ENCODE measurements around the gene ACAP2. TPM values are rescaled to one million over a fixed set of nuclear protein-coding genes. Genes with fewer than 3 reads are reported as not detected.
"Not testable (repeated sequence)": the region's sequence is repeated elsewhere in the genome, so short reads cannot be mapped to it uniquely, and the experiment has no call there.

The ACAP2 gene
- polyA plus RNA-seq, 4 donors: 27.6 to 38.5 (median 36.5) TPM

GRCh38 chr3:195249057-195249770, 193.6 kb downstream of the ACAP2 start:
- DNase-seq (ENCODE audit: low read depth in 4 of 4, low spot score in 3 of 4): no peak

GRCh38 chr3:195248281-195248680, 194.5 kb downstream of the ACAP2 start:
- DNase-seq (ENCODE audit: low read depth in 4 of 4, low spot score in 3 of 4): no peak

DNA sequence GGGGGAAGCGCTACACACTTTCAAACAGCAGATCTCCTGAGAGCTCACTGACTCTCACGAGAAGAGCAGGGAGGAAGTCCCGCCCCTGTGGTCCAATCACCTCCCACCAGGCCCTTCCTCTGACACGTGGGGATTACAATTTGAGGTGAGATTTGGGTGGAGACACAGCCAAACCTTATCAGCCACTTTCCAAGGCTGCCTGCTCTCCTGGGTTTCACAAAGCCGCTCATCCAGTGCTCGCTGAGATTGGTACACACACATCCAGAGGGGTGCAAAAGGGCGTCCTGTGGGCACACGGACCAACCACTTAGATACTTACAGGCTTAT, 195.0 kb downstream of the ACAP2 start:
- no peak for DNase-seq (ENCODE audit: low read depth in 4 of 4, low spot score in 3 of 4)

GRCh38 chr3:195247086-195247862, 195.5 kb downstream of the ACAP2 start:
- DNase-seq (ENCODE audit: low read depth in 4 of 4, low spot score in 3 of 4): no peak

DNA sequence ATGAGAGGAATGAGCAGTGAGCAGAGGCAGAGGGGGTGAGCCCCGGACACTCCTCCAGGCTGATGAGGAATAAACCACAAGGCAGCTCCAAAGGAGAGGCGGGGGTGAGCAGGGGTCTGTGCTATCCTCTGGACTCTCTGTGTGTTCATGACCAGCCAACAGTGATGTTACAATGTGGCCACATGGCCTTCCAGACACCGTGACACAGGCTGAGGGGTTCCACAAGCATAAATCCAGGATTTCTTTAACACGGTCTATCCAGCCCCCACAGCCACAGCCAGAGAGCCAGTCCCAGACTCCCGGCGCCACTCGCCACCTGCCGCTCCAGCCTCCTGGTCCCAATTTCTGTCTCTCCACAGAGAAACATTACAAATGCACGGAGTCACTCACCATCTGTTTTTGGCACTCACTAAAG, 196.2 kb downstream of the ACAP2 start:
- no peak for DNase-seq (ENCODE audit: low read depth in 4 of 4, low spot score in 3 of 4)

DNA sequence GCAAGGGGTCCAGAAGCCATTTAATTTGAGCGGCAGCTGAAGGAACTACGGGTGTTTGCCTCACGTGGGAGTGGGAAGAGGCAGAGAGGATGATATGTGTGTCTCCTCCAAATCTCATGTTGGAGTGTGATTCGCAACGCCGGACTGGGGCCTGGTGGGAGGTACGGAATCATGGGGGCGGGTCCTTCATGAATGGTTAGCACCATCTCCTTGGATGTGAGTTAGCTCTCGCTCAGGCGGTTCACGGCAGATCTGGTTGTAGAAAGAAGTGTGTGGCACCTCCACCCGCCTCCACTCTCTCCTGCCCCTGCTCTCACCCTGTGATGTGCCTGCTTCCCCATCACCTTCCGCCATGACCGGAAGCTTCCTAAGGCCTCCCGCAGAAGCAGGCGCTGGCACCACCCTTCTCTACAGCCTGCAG, 197.3 kb downstream of the ACAP2 start:
- no peak for DNase-seq (ENCODE audit: low read depth in 4 of 4, low spot score in 3 of 4)

- no peak for DNase-seq (ENCODE audit: low read depth in 4 of 4, low spot score in 3 of 4)
Measured at GRCh38 chr3:195241592-195242355, 201.0 kb downstream of the ACAP2 start.

GRCh38 chr3:195240939-195241338, 201.9 kb downstream of the ACAP2 start:
- DNase-seq (ENCODE audit: low read depth in 4 of 4, low spot score in 3 of 4): no peak

DNA sequence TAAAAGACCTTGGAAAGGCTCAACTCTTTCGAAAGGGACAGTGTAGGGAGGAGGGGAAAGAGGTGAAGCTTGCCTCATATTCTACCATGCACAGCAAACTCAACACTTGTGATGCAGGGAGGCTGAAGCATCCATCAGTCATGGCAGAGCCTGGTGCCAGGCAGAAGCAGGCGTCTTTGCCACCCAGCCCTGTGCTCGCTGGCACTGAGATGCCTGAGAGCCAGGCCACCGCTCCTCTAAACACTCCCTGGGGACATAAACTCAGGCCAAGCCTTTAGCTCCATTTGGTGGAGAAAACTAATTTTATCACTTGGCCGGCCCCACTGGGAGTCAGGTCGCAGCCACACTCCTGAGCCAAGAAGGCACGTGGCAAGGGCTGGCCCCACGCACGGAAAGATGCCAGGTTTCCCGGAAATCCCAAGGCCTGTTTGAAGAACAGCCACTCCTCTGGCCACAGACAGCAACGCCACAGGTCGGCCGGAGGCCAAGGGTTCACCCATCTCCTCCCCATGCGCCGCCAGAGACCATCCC, 202.6 kb downstream of the ACAP2 start:
- no peak for DNase-seq (ENCODE audit: low read depth in 4 of 4, low spot score in 3 of 4)

DNA sequence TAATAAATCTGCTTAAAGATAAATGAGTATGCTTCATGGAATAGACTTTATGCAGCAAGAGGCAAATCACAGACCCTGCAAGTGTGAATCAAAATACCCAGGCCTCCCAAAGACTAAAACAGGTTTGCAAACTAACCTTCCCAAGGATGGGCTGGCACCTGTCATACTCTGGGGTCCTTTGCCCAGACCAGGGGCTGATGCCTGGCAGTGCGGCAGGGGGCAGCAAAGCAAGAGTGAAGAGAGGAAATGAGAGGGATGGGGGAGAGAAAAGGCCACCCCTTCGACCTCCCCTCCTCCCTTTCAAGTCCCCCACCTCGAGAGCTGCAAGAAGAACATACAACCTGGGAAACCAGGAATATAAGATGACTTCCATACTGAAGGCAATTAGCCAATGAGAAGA, 203.7 kb downstream of the ACAP2 start:
- DNase-seq (ENCODE audit: low read depth in 4 of 4, low spot score in 3 of 4): no peak

- DNase-seq (ENCODE audit: low read depth in 4 of 4, low spot score in 3 of 4): no peak
Measured at GRCh38 chr3:195238586-195239118, 204.2 kb downstream of the ACAP2 start.

- no peak for DNase-seq (ENCODE audit: low read depth in 4 of 4, low spot score in 3 of 4)
Measured at GRCh38 chr3:195238081-195238571, 204.7 kb downstream of the ACAP2 start.

GRCh38 chr3:195236801-195237570, 205.8 kb downstream of the ACAP2 start:
- no peak for DNase-seq (ENCODE audit: low read depth in 4 of 4, low spot score in 3 of 4)

DNA sequence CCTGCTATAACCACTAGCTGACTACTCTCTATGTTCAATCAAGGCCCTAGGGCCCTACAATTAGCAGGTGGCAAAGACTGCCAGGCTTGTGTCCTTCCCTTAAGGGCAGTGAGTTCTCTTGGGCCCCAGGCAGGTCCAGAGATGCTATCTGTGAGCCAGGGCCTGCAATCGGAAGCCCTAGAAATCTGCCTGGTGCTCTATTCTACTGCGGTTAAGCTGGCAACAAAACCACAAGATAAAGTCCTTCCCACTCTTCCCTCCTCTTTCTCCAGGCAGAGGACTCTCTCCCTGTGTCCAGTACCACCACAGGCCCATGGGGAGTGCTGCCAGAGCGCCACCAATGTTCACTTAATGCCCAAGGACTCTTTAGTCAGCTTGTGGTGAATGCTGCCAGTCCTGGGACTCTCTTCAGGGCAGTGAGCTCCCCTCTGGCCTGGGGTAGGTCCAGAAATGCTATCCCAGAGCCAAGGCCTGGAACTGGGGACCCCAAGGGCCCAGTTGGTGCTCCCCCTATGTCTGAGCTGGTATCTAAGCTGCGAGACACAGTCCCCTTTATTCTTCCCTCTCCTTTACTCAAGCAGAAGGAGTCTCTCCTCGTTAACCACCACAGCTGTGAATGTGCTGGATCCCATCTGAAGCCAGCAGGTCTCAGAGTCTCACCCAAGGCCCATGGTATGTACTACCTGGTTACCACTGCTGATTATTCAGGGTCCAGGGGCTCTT, 206.6 kb downstream of the ACAP2 start:
- no peak for DNase-seq (ENCODE audit: low read depth in 4 of 4, low spot score in 3 of 4)

- no peak for DNase-seq (ENCODE audit: low read depth in 4 of 4, low spot score in 3 of 4)
Measured at GRCh38 chr3:195230244-195230643, 212.6 kb downstream of the ACAP2 start.

DNA sequence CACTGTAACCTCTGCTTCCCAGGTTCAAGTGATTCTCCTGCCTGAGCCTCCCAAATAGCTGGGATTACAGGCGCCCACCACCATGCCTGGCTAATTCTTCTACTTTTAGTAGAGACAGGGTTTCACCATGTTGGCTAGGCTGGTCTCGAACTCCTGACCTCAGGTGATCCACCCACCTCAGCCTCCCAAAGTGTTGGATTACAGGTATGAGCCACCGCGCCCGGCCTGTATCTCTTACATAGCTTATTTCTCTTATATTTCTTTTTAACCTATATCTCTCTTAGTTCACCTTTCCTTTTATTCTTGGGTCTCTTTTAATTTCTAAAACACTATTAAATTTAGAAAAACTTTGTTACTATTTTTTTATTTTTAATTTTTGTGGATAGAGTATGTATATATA, 213.9 kb downstream of the ACAP2 start:
- not testable (repeated sequence) for DNase-seq (ENCODE audit: low read depth in 4 of 4, low spot score in 3 of 4)

- no peak for DNase-seq (ENCODE audit: low read depth in 4 of 4, low spot score in 3 of 4)
Measured at GRCh38 chr3:195227871-195228270, 214.9 kb downstream of the ACAP2 start.

DNA sequence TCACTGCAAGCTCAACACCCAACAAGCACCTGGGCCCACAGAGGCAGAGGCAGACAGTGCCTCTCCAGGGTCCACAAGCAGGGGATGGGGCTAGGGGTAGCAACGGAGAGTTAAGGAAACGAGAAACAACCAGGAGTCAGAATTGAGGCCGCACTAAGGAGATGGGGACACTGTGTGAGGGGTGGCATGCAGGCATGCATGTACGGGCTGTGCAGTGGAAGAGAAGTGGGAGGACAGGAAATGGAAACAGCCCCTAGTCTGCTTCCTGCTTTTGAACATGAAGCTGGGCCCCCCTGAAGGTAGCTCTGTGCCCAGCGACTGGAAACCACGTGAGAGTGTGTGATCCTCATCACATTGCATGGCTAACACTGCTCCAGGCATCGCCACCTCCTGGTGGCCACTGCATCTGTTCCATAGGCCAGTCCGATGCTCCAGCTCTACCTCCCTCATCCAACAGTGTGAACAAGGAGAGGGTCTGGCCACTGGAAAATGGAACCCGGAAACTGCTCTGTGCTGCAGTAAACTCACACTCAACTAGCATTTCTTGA, 215.8 kb downstream of the ACAP2 start:
- no peak for DNase-seq (ENCODE audit: low read depth in 4 of 4, low spot score in 3 of 4)

DNA sequence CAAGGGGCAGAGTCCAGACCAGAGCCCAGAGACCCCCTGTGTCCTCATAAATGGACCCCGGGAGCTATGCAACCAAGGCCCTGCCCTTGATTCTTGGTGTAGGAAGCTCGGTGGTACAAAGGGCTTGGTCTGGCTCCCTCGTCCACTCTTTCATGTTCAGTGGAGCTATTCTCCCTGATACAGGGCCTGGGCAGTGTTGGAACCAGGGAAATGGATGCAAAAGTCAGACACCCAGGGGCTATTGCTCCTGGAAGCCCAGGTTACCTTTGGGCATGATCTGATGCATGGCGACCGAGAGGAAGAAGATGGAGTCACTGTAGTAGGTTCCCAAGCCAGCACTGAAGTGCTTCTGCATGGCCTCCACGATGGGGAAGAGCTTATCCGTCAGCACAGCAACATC, 216.4 kb downstream of the ACAP2 start:
- no peak for DNase-seq (ENCODE audit: low read depth in 4 of 4, low spot score in 3 of 4)

All from right renal pelvis (tissue), 4 donors.